HG03135 (cell line): ENCODE data around the gene HJV.

Experiments
- ATAC-seq: cut with Tn5 transposase; IDR thresholded peaks from one replicate; pipeline ENCODE4 v1.9.1; 2021; ENCODE audit warnings: mild to moderate bottlenecking, moderate library complexity; ENCODE audit not compliant: unreplicated experiment

The HJV gene

GRCh38 chr1:146022403-146023127 lies 1.0 kb upstream of the HJV start:
- ATAC-seq = no peak

- ATAC-seq = no peak
Observed at GRCh38 chr1:146021050-146021445, 487 bp downstream of the HJV start.

- ATAC-seq = no peak
Observed at GRCh38 chr1:146020058-146021049, 1.2 kb downstream of the HJV start.

GRCh38 chr1:146019231-146020057 lies 2.1 kb downstream of the HJV start:
- ATAC-seq = no peak

GRCh38 chr1:146016891-146017290 lies 4.6 kb downstream of the HJV start:
- no peak for ATAC-seq

GRCh38 chr1:146013559-146013922 lies 8.0 kb downstream of the HJV start:
- no peak for ATAC-seq

- no peak for ATAC-seq
Observed at GRCh38 chr1:146012703-146013558, 8.6 kb downstream of the HJV start.

- ATAC-seq = no peak
Observed at GRCh38 chr1:146010126-146010738, 11.3 kb downstream of the HJV start.

- no peak for ATAC-seq
Observed at GRCh38 chr1:146007489-146008133, 13.9 kb downstream of the HJV start.

GRCh38 chr1:146001709-146002108 lies 19.8 kb downstream of the HJV start:
- no peak for ATAC-seq

- ATAC-seq = no peak
Observed at GRCh38 chr1:145999321-146000024, 22.1 kb downstream of the HJV start.

GRCh38 chr1:145997718-145998023 lies 23.9 kb downstream of the HJV start:
- ATAC-seq = no peak

GRCh38 chr1:145997016-145997717 lies 24.4 kb downstream of the HJV start:
- ATAC-seq = peak; percentile 37

- ATAC-seq = peak; percentile 85
Observed at GRCh38 chr1:145996433-145997015, 25.0 kb downstream of the HJV start, which contains the start of gene TXNIP. Gene TXNIP, minus strand, starts transcription at chr1:145996579. Its CDS starts 313 bp downstream, at chr1:145996266.

- no peak for ATAC-seq
Observed at GRCh38 chr1:145995964-145996432, 25.5 kb downstream of the HJV start.

- ATAC-seq = no peak
Observed at GRCh38 chr1:145995148-145995881, 26.2 kb downstream of the HJV start.
